Activated CD4-positive, alpha-beta T cell treated with anti-CD3 and anti-CD28 coated beads for 48 hours (primary cell): ENCODE measurements around the gene RELT.
A peak's percentile ranks its signal among the peaks of the same experiment; 100 is the strongest.

Experiments used
- DNase-seq: peaks from one replicate; pipeline ENCODE4 v3.0.0-alpha.2; 2020

Gene RELT

GRCh38 chr11:73376803-73377629, 817 bp downstream of the RELT start:
- DNase-seq: peak; percentile 76

- no peak for DNase-seq
Measured at GRCh38 chr11:73379189-73379880, 3.1 kb downstream of the RELT start.

- no peak for DNase-seq
Measured at GRCh38 chr11:73380331-73380730, 4.1 kb downstream of the RELT start.

- DNase-seq: no peak
Measured at GRCh38 chr11:73380897-73381410, 4.8 kb downstream of the RELT start.

- DNase-seq: no peak
Measured at GRCh38 chr11:73381589-73381988, 5.4 kb downstream of the RELT start.

GRCh38 chr11:73382183-73382582, 6.0 kb downstream of the RELT start:
- no peak for DNase-seq

- no peak for DNase-seq
Measured at GRCh38 chr11:73382747-73383146, 6.5 kb downstream of the RELT start.

- DNase-seq: no peak
Measured at GRCh38 chr11:73383249-73384124, 7.3 kb downstream of the RELT start.

- DNase-seq: no peak
Measured at GRCh38 chr11:73384125-73384441, 7.9 kb downstream of the RELT start.

- no peak for DNase-seq
Measured at GRCh38 chr11:73384531-73384871, 8.3 kb downstream of the RELT start.

GRCh38 chr11:73384872-73385689, 8.9 kb downstream of the RELT start:
- DNase-seq: no peak

GRCh38 chr11:73386016-73386415, 9.8 kb downstream of the RELT start:
- no peak for DNase-seq

- no peak for DNase-seq
Measured at GRCh38 chr11:73386546-73386945, 10.3 kb downstream of the RELT start.

- DNase-seq: no peak
Measured at GRCh38 chr11:73387594-73388264, 11.5 kb downstream of the RELT start.

- no peak for DNase-seq
Measured at GRCh38 chr11:73388265-73389133, 12.3 kb downstream of the RELT start.

- DNase-seq: no peak
Measured at GRCh38 chr11:73389134-73389525, 12.9 kb downstream of the RELT start.

GRCh38 chr11:73389916-73390315, 13.7 kb downstream of the RELT start:
- DNase-seq: no peak

- no peak for DNase-seq
Measured at GRCh38 chr11:73390601-73391565, 14.7 kb downstream of the RELT start.

- DNase-seq: no peak
Measured at GRCh38 chr11:73391665-73392064, 15.5 kb downstream of the RELT start.
